Cortex of kidney (tissue), 1 donor: ENCODE data around the gene SELL.
"Not testable (repeated sequence)": the region's sequence is repeated elsewhere in the genome, so short reads cannot be mapped to it uniquely, and the experiment has no call there.

ENCODE experiments used
- DNase-seq: peaks from one replicate; lab custom pipeline; 2025; lab: John Stamatoyannopoulos, UW

Gene SELL

DNA sequence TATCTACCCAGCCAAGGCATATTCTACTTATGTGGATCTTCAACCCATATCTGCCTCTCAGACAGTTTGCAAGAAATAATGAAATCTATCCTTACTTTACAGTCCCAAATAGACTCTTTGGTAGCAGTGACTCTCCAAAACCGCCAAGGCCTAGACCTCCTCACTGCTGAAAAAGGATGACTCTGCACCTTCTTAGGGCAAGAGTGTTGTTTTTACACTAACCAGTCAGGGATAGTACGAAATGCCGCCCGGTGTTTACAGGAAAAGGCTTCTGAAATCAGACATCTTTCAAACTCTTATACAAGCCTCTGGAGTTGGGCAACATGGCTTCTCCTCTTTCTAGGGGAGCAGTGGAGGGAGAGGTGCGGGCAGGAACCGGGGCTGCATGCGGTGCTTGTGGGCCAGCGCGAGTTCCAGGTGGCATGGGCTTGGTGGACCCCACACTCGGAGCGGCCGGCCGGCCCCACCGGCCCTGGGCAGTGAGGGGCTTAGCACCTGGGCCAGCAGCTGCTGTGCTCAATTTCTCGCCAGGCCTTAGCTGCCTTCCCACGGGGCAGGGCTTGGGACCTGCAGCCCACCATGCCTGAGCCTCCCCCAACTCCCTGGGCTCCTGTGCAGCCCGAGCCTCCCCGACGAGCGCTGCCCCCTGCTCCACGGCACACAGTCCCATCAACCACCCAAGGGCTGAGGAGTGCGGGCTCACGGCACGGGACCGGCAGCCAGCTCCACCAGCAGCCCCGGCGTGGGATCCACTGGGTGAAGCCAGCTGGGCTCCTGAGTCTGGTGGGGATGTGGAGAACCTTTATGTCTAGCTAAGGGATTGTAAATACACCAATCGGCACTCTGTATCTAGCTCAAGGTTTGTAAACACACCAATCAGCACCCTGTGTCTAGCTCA, 43.5 kb downstream of the SELL start:
- not testable (repeated sequence) for DNase-seq

DNA sequence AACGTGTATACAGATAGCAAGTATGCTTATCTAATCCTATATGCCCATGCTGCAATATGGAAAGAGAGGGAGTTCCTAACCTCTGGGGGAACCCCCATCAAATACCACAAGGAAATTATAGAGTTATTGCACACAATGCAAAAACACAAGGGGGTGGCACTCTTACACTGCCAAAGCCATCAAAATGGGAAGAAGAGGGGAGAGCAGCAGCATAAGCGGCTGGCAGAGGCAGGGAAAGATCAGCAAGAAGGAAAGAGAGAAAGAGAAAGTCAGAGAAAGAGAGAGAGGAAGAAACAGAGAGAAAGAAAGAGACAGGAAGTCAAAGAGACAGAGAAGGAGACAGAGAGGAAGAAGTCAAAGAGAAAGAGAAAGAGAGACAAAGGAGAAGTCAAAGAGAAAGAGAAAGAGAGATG, 44.2 kb downstream of the SELL start:
- not testable (repeated sequence) for DNase-seq

- DNase-seq, result not testable (repeated sequence)
Measured at GRCh38 chr1:169662680-169663079, 48.7 kb downstream of the SELL start.

GRCh38 chr1:169661066-169661465, 50.4 kb downstream of the SELL start:
- DNase-seq, result not testable (repeated sequence)

GRCh38 chr1:169658777-169659176, 52.6 kb downstream of the SELL start:
- DNase-seq, result not testable (repeated sequence)

DNA sequence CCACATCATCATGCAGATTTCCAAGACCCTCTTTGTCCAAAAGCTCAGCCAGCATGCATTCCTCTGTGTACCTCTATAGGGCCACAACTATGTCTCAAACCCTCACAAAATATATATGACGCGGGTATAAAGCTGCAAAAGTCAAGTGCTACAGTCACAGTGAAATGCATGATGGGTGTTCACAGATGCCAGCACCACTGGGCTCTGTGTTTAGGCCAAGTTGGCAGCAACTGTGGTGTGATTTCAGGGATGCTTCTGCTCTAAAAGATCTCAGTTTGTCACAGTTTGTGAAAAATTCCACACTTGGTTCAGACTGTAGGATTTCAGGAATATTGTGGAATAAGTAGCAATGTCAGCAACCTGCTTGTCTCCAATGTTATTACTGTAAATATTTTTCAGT, 57.5 kb downstream of the SELL start:
- DNase-seq, result no peak

- DNase-seq, result no peak
Measured at GRCh38 chr1:169651035-169651434, 60.4 kb downstream of the SELL start.

- DNase-seq, result no peak
Measured at GRCh38 chr1:169650551-169650950, 60.9 kb downstream of the SELL start.

- DNase-seq, result no peak
Measured at GRCh38 chr1:169648709-169649108, 62.7 kb downstream of the SELL start.

DNA sequence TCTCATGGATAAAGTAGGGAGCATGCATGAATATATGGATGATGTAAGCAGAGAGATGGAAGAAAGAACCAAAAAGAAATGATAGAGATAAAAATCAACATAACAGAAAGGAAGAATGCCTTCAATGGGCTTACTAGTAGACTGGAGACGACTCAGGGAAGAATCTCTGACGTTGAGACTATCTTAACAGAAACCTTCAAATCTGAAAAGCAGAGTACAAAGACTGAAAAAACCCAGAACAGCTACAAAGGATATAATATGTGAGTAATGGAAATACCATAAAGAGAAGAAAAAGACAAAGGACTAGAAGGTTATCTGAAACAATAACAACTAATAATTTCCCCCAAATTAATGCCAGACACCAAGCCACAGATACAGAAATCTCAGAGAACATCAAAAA, 63.2 kb downstream of the SELL start:
- DNase-seq, result no peak

- DNase-seq, result no peak
Measured at GRCh38 chr1:169647512-169647911, 63.9 kb downstream of the SELL start.

DNA sequence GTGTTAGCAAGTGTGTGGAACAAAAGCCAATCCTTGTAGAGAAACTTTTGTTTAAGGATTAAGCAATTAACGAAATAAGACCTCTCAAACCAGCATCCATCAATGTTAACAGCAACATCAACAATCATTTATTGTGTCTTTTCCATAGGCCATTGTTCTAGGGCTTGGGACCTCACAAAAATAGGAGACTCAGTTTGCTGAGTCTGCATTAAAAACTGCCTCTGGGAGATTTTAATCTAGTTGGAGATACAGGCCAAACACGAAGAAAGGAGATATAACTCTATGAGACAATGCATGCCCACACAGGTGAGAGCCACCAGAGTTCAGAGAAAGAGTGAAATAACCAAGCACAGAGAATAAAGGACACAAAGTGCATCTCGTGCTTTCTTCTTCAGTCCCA, 67.1 kb downstream of the SELL start:
- DNase-seq, result no peak
